ENCODE measurements around the gene AVEN.
A peak's percentile ranks its signal among the peaks of the same experiment; 100 is the strongest.
"Not testable (repeated sequence)": the region's sequence is repeated elsewhere in the genome, so short reads cannot be mapped to it uniquely, and the experiment has no call there.

Gene AVEN

DNA sequence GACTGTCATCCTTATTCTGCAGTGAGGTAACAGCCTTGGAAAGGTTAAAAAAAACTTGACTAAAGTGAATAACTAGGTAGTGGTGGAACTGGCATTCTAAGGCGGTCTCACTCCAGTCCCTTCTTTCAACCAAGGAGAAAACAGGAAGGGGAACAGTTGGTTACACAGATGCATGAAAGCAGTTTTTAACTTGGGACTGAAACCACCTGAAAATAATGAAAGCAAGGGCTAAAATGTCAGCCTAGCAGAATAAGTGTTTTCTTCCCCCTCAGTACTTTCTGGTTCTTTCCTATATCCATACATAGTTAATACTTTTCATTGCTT, 748 bp upstream of the AVEN start:
- DNase-seq (ENCODE audit: low spot score), result no peak

DNA sequence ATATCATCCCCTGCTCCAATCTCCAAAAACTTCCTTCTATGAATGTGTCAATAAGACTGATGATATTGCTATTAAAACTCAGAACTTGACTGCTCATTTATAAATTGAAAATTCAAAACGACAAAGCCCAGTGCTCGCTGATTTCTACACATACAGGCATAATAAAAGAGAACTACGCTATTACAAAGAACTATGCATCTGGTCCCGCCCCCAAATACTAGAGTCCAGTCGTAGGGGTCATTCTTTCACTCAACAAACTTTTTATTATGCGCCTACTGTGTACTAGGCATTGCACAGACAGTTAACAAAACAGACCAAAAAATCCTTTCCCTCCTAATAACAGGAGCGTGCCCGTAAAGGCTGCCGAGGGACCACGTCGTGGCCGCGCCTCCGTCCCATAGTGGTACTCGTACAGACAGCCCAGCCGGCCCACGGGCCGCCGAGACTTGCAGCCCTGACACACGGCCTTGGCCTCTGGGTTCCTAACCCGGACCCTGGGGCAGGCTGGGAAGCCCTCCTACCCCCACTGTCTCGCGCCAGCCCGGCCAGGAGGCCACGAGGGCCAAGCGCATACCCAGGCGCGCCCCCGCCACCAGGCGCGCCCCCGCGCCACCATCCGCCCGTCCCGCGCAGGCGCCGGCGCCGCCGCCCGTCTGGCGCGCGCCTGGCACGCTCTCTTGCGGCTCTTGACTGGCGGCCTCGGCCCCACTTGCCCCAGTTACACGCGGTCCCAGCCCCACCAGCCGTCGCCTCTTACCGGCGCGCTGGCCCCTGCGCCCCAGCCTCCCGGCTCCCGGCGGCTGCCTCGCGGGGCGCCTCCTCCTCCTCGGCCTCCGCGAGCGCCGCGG, 757 bp downstream of the AVEN start:
- DNase-seq (ENCODE audit: low spot score), result peak; percentile 76

DNA sequence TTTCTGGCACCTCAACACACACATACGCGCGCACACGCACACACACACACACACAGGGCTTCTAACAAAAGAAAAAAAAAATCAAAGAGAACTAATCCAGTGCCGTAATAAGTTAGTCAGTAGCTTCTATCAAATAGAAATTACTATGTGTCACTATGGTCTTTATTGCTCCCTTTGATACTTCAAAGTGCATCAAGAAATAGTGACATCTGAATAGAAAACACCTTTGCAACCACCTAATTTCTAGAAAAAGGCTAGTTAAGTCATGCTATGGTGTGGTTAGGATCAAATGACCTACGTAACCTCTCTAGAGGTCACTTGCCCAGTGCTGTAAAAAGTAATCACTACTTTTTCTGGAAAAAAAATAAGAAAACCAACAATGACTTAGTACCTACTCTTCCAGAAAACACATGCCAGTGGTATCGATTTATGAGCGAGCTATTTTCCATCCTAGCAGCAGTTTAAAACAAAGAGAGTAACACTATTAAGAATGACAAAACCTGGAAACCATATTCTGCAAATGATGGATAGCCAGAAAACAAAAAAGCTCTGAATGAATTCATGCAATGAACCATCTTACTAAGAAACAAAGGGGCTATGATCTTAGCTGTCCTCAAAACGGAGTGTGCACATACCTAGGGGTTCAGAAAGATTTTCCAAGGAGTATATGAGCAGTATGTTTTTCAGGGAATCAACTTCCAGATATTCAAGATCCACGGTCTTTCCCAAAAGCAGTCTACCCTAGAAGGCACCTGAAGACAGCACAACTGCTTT, 6.8 kb downstream of the AVEN start:
- DNase-seq (ENCODE audit: low spot score), result no peak

DNA sequence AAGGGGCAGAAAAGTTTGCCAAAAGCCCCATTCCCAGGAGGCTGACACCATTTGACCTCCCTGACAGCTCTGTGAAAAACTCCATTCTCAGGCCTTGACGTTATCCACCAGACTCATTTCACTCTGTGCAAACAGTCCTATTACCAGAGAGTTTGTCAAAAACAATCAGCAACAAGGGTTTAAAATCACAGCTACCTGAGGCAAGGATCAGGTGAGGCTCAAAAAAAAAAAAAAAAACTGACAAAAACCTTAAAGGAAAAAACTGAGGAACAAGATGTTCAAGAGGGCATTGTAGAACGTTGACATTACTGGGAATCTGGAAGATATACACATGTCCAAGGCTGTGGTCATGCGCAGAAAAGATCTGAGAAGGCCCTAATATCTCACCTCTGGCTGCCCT, 11.4 kb downstream of the AVEN start:
- no peak for DNase-seq (ENCODE audit: low spot score)

DNA sequence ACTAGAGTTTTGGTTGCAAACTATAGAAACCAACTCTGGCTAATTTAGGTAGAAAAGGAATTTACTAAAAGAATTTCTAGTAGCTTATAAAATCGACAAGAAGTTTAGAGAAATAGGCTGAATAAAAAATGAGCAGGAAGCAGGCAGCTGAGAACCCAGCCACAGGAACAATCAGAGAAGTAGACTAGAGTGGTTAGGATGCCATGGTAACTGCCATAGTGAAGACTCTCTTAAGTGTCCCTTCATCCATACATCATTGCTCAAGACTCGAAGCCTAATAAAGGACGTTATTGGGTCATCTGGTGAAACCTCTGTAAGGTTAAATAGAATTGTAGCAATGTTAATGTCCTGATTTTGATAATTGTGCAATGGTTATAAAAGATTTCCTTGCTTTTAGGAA, 13.8 kb downstream of the AVEN start:
- DNase-seq (ENCODE audit: low spot score), result no peak

DNA sequence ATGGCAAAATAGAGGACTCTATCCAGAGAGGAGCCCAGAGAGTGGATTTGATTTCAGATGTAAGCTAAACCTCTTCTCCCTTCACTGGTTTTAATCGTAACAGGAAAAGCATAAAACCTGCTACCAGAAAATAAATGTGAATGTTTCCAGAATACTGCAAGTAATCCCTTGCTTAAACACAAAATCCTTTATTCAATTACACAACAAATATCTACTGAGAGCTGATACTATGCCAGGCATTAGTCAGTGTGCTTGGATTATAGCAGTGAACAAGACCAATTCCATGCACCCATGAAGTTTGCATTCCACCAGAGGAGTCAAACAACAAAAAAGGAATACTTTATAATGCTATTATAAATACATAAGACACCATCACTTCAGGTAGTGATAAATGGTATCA, 15.1 kb downstream of the AVEN start:
- DNase-seq (ENCODE audit: low spot score), result no peak

DNA sequence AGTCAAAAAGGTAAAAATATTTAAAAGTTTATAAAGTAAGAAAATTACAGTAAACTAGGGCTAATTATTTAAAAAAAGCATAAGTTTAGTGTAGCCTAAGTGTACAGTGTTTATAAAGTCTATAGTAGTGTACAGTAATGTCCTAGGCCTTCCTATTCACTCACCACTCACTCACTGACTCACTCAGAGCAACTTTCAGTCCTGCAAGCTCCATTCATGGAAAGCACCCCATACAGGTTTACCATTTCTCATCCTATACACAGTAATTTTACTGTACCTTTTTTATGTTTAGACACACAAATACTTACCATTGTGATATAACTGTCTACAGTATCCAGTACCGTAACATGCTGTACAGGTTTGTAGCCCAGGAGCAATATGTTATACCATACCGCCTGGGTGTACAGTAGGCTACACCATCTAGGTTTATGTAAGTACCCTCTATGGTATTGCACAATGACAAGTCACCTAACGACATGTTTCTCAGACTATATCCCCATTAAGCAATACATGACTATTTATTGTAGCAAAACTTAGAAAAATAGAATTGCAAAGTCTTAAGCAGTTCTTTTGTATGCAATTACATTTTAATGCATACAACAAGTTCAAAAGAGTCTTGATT, 19.5 kb downstream of the AVEN start:
- DNase-seq (ENCODE audit: low spot score), result no peak

DNA sequence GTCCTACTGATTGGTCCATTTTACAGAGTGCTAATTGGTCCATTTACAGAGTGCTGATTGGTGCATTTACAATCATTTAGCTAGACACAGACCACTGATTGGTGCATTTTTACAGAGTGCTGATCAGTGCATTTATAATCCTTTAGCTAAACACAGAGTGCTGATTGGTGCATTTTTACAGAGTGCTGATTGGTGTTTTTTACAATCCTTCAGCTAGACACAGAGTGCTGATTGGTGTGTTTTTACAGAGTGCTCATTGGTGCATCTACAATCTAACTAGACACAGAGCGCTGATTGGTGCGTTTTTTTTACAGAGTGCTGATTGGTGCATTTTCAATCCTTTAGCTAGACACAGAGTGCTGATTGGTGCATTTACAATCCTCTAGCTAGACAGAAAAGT, 20.3 kb downstream of the AVEN start:
- not testable (repeated sequence) for DNase-seq (ENCODE audit: low spot score)

DNA sequence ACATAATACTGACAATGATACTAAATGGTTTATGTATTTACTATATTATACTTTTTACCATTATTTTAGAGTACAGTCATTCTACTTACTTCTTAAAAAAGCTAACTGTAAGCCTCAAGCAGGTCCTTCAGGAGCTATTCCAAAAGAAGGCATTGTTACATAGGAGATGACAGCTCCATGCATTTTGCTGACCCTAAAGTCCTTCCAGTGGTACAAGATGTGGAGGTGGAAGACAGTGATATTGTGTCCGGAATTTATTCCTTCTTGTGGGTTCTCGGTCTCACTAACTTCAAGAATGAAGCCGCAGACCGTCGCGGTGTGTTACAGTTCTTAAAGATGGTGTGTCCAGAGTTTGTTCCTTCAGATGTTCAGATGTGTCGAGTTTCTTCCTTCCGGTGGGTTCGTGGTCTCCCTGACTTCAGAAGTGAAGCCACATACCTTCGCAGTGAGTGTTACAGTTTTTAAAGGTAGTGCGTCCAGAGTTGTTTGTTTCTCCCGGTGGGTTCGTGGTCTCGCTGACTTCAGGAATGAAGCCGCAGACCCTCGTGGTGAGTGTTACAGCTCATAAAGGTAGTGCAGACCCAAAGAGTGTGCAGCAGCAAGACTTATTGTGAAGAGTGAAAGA, 20.9 kb downstream of the AVEN start:
- no peak for DNase-seq (ENCODE audit: low spot score)

DNA sequence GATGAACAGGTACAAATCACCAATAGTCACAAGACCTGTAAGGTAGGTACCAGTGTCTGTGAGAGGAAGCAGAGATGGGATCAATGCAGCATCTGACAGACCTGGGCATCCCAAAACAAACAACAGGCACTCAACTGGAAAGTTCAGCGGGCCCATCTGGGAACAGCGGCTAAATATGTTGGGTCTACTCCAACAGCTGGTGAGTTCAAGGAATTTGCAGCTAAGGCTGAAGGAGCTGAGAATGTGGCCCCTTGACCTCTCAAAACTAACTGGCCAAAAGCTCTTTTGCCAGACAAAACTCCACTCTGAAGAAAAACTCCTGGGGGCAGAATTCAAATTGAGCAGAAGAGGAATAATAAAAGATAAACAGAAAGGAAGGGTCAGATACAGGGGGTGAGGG, 24.4 kb downstream of the AVEN start:
- DNase-seq (ENCODE audit: low spot score), result no peak

DNA sequence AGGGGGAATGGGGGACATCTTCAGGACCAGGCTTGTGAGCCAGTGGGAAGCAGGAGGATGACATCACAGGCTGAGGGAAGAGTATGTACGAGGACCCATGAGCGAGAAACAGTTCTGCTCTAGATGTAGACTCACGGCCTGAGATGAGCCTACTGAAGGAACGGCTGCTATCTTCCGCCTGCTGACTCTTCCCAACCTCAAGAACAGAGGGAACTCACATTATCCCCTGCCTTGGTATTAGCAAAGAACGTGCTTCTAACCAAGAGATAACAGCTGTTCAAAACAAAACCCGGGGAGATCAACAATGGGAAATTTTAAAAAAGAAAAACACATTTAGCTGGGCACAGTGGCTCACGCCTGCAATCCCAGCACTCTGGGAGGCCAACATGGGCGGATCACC, 25.3 kb downstream of the AVEN start:
- DNase-seq (ENCODE audit: low spot score), result no peak

DNA sequence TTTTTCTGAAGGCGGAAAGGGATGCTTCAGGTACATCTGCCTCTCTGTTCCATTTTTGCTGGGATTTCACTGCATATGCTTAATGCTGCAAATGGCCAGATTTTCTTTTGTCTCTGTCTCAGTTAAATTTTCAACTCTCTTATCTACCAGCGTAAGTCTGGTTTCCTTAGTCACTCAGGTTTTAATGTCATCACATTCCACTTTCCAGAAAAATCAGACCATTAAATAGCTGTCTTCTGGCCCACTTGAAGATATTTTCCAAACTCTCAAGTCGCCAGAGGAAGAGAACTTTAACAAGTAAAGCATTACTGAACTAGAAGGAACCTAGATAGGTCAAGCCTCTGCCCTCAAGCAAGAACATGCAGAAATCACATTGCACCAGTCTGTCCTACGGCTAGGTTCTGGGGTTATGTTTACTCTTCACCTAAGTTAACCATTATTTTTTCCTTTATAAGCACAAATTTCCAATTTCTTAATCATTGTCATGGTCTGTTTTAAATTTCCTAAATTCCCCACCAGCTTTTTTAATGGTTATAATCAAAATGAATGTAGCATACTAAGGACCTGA, 26.5 kb downstream of the AVEN start:
- no peak for DNase-seq (ENCODE audit: low spot score)

DNA sequence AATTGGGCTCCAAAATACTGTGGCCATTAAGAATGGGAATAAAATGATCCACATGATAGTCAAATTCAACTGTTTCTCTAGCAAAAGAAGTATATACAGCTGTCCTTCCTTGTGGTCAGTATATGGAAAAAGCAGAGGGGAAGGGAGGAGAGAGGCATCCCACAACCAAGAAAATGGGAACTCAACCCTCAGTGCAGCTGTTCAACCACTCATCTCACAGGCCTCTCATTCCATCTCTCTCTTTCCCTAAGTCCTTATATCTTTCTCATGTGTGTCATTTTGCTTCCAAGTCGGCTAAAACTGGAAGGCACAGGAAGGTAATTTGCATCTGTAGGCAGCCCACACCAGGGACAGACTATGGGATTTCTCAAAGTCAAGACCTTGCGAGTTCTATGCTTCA, 27.5 kb downstream of the AVEN start:
- no peak for DNase-seq (ENCODE audit: low spot score)

DNA sequence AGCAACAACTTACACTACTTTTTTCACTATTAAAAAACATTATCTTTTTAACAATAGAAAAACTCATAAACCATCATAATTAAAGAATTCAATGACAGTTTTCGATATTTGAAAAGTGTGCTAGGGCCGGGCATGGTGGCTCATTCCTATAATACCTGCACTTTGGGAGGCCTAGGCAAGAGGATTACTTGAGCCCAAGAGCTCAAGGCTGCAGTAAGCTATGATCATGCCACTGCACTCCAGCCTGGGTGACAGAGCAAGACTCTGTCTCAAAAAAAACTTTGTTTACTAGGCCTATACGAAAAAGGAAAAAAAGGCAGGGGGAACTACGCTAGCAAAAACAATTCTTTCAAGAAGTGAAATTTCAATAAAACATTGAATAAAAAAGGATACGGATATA, 28.1 kb downstream of the AVEN start:
- DNase-seq (ENCODE audit: low spot score), result no peak

DNA sequence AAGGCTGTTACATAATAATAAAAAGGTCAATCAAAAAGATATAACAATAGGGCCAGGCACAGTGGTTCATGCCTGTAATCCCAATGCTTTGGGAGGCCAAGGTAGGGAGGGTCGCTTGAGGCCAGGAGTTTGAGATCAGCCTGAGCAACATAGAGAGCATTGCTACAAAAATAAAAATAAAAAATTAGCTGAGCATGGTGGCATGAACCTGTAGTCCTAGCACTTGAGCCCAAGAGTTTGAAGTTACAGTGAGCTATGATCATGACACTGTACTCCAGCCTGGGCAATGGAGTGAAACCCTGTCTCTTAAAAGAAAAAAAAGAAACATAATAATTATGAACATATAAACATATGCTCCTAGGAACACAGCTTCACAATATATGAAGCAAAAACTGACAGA, 29.3 kb downstream of the AVEN start:
- DNase-seq (ENCODE audit: low spot score), result no peak

DNA sequence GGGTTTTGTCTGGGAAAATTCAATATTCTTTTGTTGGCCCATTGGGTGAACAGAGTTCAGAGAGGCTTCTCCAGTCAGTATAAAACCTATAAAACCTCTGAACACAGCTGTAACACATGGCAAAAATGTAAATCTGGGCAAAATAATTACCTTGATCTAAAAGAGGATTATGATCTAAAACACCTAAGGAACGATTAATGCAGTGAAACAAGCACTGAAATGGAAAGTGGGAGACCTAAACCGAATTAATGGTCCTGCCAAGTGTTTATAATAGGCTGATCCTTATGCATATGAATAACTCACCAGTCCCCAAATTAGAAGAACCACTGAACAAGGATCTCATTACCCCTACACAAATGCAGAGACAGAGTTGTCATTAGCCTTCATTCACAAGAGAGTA, 32.6 kb downstream of the AVEN start:
- DNase-seq (ENCODE audit: low spot score), result no peak

DNA sequence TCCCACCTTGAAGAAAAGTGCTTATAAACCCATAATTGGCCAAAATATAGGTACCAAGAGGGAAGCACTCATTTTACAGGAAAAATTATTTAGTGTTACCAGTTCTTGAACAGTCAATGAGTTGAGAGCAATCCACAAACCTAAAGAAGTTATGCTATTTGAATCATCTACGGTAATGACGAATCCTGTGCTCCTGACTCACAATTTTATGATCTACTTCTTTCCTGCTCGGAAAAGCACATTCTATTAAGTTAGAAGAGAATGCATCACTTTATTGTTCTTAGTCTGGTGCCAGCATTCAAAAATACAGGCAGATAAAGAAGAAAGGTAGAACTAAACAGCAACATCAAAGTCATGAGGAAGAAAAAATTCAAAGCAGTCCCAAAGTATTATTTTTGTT, 37.5 kb downstream of the AVEN start:
- no peak for DNase-seq (ENCODE audit: low spot score)

DNA sequence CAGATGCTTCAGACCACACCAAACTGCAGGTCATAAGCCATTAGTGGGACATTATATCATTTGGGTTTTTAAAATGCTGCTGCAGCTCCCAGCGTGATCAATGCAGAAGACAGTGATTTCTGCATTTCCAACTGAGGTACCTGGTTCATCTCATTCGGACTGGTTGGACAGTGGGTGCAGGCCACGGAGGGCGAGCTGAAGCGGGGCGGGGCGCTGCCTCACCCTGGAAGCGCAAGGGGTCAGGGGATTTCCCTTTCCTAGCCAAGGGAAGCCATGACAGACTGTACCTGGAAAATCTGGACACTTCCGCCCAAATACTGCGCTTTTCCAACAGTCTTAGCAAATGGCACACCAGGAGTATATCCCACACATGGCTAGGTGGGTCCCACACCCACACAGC, 43.3 kb downstream of the AVEN start:
- DNase-seq (ENCODE audit: low spot score), result not testable (repeated sequence)

DNA sequence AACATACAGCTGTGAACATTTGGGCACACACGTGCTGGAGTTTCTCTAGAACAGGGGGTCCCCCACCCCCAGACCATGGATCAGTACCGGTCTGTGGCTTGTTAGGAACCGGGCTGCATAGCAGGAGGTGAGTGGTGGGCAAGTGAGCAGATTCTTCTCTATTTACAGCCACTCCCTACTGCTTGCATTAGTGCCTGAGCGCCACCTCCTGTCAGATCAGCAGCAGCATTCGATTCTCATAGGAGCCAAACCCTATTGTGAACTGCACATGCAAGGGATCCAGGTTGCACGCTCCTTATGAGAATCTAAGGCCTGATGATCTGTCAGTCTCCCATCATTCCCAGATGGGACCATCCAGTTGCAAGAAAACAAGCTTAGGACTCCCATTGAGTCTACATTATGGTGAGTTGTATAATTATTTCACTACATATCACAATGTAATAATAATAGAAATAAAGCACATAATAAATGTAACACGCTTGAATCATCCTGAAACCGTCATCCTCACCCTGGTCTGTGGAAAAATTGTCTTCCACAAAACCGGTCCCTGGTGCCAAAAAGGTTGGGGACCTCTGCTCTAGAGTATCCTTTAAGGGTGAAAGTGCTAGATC, 44.9 kb downstream of the AVEN start:
- no peak for DNase-seq (ENCODE audit: low spot score)

DNA sequence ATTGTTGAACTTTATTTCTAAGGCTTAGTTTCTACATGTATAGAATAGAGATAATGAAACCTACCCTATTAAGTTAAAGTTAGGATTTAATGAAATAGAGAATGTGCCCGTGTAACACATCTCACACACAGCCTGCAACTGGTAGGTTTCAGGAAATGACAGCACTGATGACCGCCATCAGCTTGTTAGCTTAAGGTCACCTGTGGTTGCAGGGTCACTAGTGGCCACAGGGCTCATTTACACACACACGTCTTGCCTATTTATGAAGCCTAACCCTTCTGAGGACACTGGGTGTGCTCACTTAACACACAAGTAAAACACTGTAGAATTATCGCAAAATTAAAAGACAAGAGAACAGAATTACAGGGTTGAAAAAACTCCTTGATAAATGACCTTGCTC, 50.6 kb downstream of the AVEN start:
- DNase-seq (ENCODE audit: low spot score), result no peak

DNA sequence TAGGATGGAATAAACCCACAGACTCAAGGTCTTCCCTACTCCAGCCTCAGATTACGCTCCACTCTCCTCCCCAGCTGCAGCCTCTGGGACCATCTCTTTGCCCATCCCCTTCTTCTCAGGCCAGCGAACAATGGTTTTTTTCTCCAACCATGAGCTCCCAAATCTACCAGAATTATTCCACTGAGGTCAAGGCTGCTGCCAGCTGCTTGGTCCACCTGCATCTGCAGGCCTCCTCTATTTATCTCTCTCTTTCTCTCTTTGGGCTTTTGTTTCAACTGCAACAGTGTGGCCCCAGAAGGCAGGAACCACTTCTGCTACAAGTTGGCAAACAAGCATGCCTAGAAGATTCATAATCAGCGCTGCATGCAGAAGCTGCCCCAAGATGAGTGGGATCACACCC, 51.6 kb downstream of the AVEN start:
- DNase-seq (ENCODE audit: low spot score), result no peak

DNA sequence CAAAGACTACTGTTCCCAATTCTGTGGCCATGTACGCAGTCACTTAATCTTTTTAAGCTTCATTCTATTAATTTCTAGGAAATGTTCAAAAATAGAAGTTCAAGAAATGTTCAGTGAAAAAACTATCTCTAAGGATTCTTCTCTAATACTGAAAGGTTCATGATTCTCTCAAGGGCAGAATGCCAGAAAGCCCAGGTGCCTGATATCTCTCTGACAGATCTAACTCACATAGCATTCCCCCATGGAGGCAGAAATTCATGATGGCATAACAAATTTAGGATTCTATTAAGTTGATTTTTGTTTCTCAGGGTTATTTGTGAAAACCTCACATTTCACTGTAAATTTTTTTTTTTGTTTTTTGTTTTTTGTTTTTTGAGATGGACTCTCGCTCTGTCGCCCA, 53.3 kb downstream of the AVEN start:
- DNase-seq (ENCODE audit: low spot score), result no peak
